Measurements from ENCODE around the gene PLA2G12A. TPM values are rescaled to one million over a fixed set of nuclear protein-coding genes. Genes with fewer than 3 reads are reported as not detected.

The PLA2G12A gene
- total and polyA plus RNA-seq, 9 of the 15 experiments (the other 6 are each of a cell fraction or from before 2014, with no cell fraction given) = 24.2 to 226 (median 80.5) TPM

DNA sequence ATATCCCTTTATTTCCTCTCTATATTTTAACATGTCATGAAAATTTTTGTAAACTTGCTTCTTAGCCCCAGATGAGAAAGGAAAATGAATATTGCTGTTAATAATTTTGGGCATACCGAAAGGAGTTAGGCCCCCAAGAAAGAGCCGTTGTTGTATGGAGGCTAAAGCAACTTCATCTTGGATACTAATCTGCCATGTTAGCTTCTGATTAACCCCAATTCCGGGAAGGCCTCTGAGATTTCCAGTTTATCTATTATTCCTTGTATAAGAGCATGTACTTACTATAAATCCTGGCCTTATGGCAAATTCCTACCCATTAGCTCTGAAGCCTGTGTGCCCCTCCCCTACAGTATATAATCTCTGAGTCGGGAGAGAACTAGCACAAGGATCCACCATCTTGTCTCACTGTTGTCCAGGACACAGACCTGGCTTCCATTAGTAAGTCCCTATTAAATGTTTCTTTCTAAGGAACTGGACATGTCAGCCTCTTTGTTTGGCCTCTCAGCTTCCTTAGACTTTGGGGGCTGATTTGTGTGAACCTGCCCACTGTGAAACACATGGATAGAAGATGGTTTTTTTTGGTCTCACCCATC lies 20.9 kb upstream of the PLA2G12A start (continued):
- peak; percentile 87; the same call in 1 of the 2 replicates for TF ChIP-seq HDAC8 (tag; IDR thresholded peaks at IDR 0.05)
- TF ChIP-seq MEF2A (IDR thresholded peaks at IDR 0.05; ENCODE audit: control insufficient read depth, low read depth, low read length) = no peak
- TF ChIP-seq ZNF175 (CRISPR knock-in tag; IDR thresholded peaks at IDR 0.05; ENCODE audit: low read depth) = peak; percentile 54; the same call in 1 of the 2 replicates
- TF ChIP-seq, protein P1, sequence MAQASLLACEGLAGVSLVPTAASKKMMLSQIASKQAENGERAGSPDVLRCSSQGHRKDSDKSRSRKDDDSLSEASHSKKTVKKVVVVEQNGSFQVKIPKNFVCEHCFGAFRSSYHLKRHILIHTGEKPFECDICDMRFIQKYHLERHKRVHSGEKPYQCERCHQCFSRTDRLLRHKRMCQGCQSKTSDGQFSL (CRISPR knock-in tag; IDR thresholded peaks at IDR 0.05) = no peak
- TF ChIP-seq, protein P1 (tag; IDR thresholded peaks at IDR 0.05) = peak in 1 of 2 experiments; percentile 53; a peak in 1 of 4 replicates
- 0 out of 2 replicates have a peak, but pooled peaks have one; percentile 16 for TF ChIP-seq SMARCA4 (IDR thresholded peaks at IDR 0.05)
- peak in 1 of 3 experiments; percentile 53 for TF ChIP-seq YY1 (IDR thresholded peaks at IDR 0.05; ENCODE audit: borderline replicate concordance in 1 of 3, control insufficient read depth in 1 of 3, extremely low read depth in 1 of 3, insufficient read depth in 3 of 3, insufficient read length in 1 of 3, insufficient replicate concordance in 2 of 3, low read depth in 1 of 3, low read length in 2 of 3)
- TF ChIP-seq TEAD2 (tag; IDR thresholded peaks at IDR 0.05) = no peak
- peak; percentile 63 for TF ChIP-seq CXXC5 (CRISPR knock-in tag; IDR thresholded peaks at IDR 0.05)
- TF ChIP-seq NR4A1 (CRISPR knock-in tag; IDR thresholded peaks at IDR 0.05) = no peak
- peak; percentile 88 for TF ChIP-seq NR4A1 (tag; IDR thresholded peaks at IDR 0.05)
- TF ChIP-seq EP300 (IDR thresholded peaks at IDR 0.05; ENCODE audit: low read length) = peak; percentile 54
- 0 out of 2 replicates have a peak, but pooled peaks have one; percentile 61 for TF ChIP-seq SMAD3 (CRISPR knock-in tag; conservative IDR thresholded peaks at IDR 0.05)
- 0 out of 2 replicates have a peak, but pooled peaks have one; percentile 16 for TF ChIP-seq ZNF41 (CRISPR knock-in tag; conservative IDR thresholded peaks at IDR 0.05)
- TF ChIP-seq ZNF644 (tag; IDR thresholded peaks at IDR 0.05; ENCODE audit: low read depth) = peak; percentile 77; the same call in 1 of the 2 replicates
- TF ChIP-seq HINFP (tag; conservative IDR thresholded peaks at IDR 0.05; ENCODE audit: low read depth) = 0 out of 2 replicates have a peak, but pooled peaks have one; percentile 43
- TF ChIP-seq DMBX1 (CRISPR knock-in tag; IDR thresholded peaks at IDR 0.05; ENCODE audit: borderline replicate concordance) = peak; percentile 81
- no peak for TF ChIP-seq ARHGAP35 (IDR thresholded peaks at IDR 0.05; ENCODE audit: partially characterized antibody)
- TF ChIP-seq HOXB6 (CRISPR knock-in tag; IDR thresholded peaks at IDR 0.05; ENCODE audit: borderline replicate concordance) = no peak
- peak; percentile 68 for TF ChIP-seq DDX20 (tag; IDR thresholded peaks at IDR 0.05; ENCODE audit: low read depth)
- no peak for TF ChIP-seq ZNF282 (CRISPR knock-in tag; IDR thresholded peaks at IDR 0.05)
- no peak for TF ChIP-seq GTF2F1 (IDR thresholded peaks at IDR 0.05; ENCODE audit: low read depth, low read length)
- peak; percentile 72 for TF ChIP-seq PTTG1 (tag; IDR thresholded peaks at IDR 0.05; ENCODE audit: low read depth)
- TF ChIP-seq CEBPG (CRISPR knock-in tag; IDR thresholded peaks at IDR 0.05) = no peak
- no peak for TF ChIP-seq CEBPG (tag; conservative IDR thresholded peaks at IDR 0.05 in 1 of 2, IDR thresholded peaks at IDR 0.05 in 1 of 2)
- no peak for TF ChIP-seq ZNF696 (CRISPR knock-in tag; conservative IDR thresholded peaks at IDR 0.05)

Measured in K562 (cell line).